Panc1 (cell line): ENCODE measurements around the gene NID1. TPM values are rescaled to one million over a fixed set of nuclear protein-coding genes. Genes with fewer than 3 reads are reported as not detected.

Experiments
- ATAC-seq: fragments of 200-7000 bp; cut with Tn5 transposase; 2 replicates; pipeline ENCODE4 v1.9.1; 2020; ENCODE audit warnings: mild to moderate bottlenecking, moderate library complexity
- BruUV-seq: library from RNA; stranded (reverse); fragments of 400-500 nt; replicated peaks from 2 replicates; lab custom pipeline; 2021; lab: Mats Ljungman, UMichigan
- CTCF ChIA-PET: fragments of 300-600 bp; sonication (Branson Sonifier 250); formaldehyde crosslinking; loops from one replicate; lab custom pipeline; 2022; ENCODE audit warnings: antibody characterized with exemption; lab: Charles Lee
- POLR2A ChIA-PET: fragments of 300-600 bp; sonication (Branson Sonifier 250); formaldehyde crosslinking; loops from one replicate; lab custom pipeline; 2022; ENCODE audit warnings: antibody characterized with exemption; lab: Charles Lee
- DNase-seq: peaks from one replicate; pipeline ENCODE4 v3.0.0-alpha.2; 2010; ENCODE audit warnings: low read depth, low spot score
- H3K27ac ChIP-seq: 2 replicates; pipeline ENCODE4 v1.5.1; 2011; ENCODE audit warnings: mild to moderate bottlenecking, low read length, inconsistent platforms
- H3K27me3 ChIP-seq: fragments of 200-500 bp; sonication (Bioruptor generic); 2 replicates; pipeline ENCODE4 v1.6.0; 2014; ENCODE audit warnings: low read length, inconsistent platforms; ENCODE audit not compliant: control insufficient read depth, insufficient read depth
- H3K36me3 ChIP-seq: fragments of 200-500 bp; sonication (Bioruptor generic); 2 replicates; pipeline ENCODE4 v1.5.1; 2014; ENCODE audit warnings: inconsistent platforms, mild to moderate bottlenecking, low read length, moderate library complexity; ENCODE audit not compliant: control insufficient read depth, insufficient read depth
- H3K4me1 ChIP-seq: 2 replicates; pipeline ENCODE4 v1.5.1; 2011; ENCODE audit warnings: inconsistent platforms, mild to moderate bottlenecking, low read length, moderate library complexity; ENCODE audit not compliant: control insufficient read depth, insufficient read depth
- H3K4me3 ChIP-seq, 2 experiments: 2 replicates each; pipeline ENCODE4 v1.5.1; 2011 to 2012; ENCODE audit warnings: low read depth in 2 of 2, low read length in 2 of 2, mild to moderate bottlenecking in 2 of 2, inconsistent platforms in 1 of 2, moderate library complexity in 1 of 2
- H3K9me3 ChIP-seq: fragments of 200-500 bp; sonication (Bioruptor generic); 2 replicates; pipeline ENCODE4 v1.5.1; 2014; ENCODE audit warnings: low read depth, mild to moderate bottlenecking, inconsistent platforms, low read length, moderate library complexity; ENCODE audit not compliant: control insufficient read depth, insufficient read depth
- POLR2AphosphoS5 ChIP-seq: IDR thresholded peaks from 2 replicates; pipeline ENCODE4 v1.6.1; 2012; ENCODE audit warnings: mild to moderate bottlenecking, low read depth, low read length, moderate library complexity
- SIN3A ChIP-seq: IDR thresholded peaks from 2 replicates; pipeline ENCODE4 v1.6.1; 2012; ENCODE audit warnings: low read depth, mild to moderate bottlenecking, low read length, moderate library complexity, borderline replicate concordance; ENCODE audit not compliant: insufficient read depth
- TCF7L2 ChIP-seq: IDR thresholded peaks from 2 replicates; pipeline ENCODE4 v1.6.1; 2011; ENCODE audit warnings: mild to moderate bottlenecking, low read depth, low read length, inconsistent platforms
- in situ Hi-C: cut with HindIII; loops from 2 replicates; pipeline ENCODE4 v1.10.0; 2016; ENCODE audit warnings: low sequenced_read_pairs, low pct_unique_long_range_greater_than_20kb
- intact Hi-C: fragments of 100-400 bp; cut with micrococcal nuclease; formaldehyde crosslinking; loops from one replicate; pipeline ENCODE4 v1.10.0; 2022; ENCODE audit not compliant: unreplicated experiment
- total RNA-seq: library from RNA; stranded (reverse); gene quantifications from one replicate; pipeline ENCODE4 v1.2.1, GENCODE V29; 2021; ENCODE audit not compliant: unreplicated experiment
- TF ChIP-seq, protein P1 (sequence below): fragments of 450-650 bp; IDR thresholded peaks from 2 replicates; pipeline ENCODE4 v1.5.1; 2017; ENCODE audit warnings: mild to moderate bottlenecking
- TF ChIP-seq, protein P2 (sequence below), 2 experiments: IDR thresholded peaks; 2 replicates each; pipeline ENCODE4 v1.6.1; 2011 to 2012; ENCODE audit warnings: low read depth in 2 of 2, control low read depth in 1 of 2, low read length in 1 of 2, mild to moderate bottlenecking in 1 of 2, moderate library complexity in 1 of 2; ENCODE audit not compliant: insufficient read depth in 1 of 2

Gene NID1
- total RNA-seq, 1 experiment from 2014 or later, result 89.3 TPM

DNA sequence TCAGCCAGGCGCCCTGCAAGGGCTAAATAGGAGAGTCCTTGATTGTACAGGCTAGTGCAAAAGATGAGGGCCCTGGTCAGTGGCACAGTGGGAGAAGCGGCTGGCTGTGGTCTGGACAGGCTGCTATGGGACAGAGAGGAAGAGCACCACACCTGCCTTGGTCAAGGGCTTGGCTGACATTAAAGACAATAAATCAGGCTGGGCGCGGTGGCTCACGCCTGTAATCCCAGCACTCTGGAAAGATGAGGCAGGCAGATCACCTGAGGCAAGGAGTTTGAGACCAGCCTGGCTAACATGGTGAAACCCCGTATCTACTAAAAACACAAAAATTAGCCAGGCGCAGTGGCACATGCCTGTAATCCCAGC lies 62.9 kb downstream of the NID1 start:
- intact Hi-C loops (no loop called here), in situ Hi-C loops (no loop called here)
- Histone ChIP-seq H3K4me1 (0 out of 2 replicates have a peak, but pooled peaks cover 2% of the 10 kb centered on the region), H3K36me3 (no peaks in the 10 kb centered on the region), H3K27ac (no peak overlapping the region), H3K4me3 (no peak overlapping the region), H3K27me3 (no peaks in the 10 kb centered on the region), H3K9me3 (no peaks in the 10 kb centered on the region)
- POLR2A ChIA-PET, result no interaction called here
- DNase-seq (no peak), ATAC-seq (no peak)
- TF ChIP-seq SIN3A, result no peak
- no peak for TF ChIP-seq POLR2AphosphoS5
- TF ChIP-seq, protein P1, sequence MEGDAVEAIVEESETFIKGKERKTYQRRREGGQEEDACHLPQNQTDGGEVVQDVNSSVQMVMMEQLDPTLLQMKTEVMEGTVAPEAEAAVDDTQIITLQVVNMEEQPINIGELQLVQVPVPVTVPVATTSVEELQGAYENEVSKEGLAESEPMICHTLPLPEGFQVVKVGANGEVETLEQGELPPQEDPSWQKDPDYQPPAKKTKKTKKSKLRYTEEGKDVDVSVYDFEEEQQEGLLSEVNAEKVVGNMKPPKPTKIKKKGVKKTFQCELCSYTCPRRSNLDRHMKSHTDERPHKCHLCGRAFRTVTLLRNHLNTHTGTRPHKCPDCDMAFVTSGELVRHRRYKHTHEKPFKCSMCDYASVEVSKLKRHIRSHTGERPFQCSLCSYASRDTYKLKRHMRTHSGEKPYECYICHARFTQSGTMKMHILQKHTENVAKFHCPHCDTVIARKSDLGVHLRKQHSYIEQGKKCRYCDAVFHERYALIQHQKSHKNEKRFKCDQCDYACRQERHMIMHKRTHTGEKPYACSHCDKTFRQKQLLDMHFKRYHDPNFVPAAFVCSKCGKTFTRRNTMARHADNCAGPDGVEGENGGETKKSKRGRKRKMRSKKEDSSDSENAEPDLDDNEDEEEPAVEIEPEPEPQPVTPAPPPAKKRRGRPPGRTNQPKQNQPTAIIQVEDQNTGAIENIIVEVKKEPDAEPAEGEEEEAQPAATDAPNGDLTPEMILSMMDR, result no peak
- no peak for TF ChIP-seq TCF7L2
- TF ChIP-seq, protein P2, sequence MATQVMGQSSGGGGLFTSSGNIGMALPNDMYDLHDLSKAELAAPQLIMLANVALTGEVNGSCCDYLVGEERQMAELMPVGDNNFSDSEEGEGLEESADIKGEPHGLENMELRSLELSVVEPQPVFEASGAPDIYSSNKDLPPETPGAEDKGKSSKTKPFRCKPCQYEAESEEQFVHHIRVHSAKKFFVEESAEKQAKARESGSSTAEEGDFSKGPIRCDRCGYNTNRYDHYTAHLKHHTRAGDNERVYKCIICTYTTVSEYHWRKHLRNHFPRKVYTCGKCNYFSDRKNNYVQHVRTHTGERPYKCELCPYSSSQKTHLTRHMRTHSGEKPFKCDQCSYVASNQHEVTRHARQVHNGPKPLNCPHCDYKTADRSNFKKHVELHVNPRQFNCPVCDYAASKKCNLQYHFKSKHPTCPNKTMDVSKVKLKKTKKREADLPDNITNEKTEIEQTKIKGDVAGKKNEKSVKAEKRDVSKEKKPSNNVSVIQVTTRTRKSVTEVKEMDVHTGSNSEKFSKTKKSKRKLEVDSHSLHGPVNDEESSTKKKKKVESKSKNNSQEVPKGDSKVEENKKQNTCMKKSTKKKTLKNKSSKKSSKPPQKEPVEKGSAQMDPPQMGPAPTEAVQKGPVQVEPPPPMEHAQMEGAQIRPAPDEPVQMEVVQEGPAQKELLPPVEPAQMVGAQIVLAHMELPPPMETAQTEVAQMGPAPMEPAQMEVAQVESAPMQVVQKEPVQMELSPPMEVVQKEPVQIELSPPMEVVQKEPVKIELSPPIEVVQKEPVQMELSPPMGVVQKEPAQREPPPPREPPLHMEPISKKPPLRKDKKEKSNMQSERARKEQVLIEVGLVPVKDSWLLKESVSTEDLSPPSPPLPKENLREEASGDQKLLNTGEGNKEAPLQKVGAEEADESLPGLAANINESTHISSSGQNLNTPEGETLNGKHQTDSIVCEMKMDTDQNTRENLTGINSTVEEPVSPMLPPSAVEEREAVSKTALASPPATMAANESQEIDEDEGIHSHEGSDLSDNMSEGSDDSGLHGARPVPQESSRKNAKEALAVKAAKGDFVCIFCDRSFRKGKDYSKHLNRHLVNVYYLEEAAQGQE (IDR thresholded peaks at IDR 0.05; ENCODE audit: insufficient read depth in 1 of 2, low read depth in 2 of 2, low read length in 1 of 2), result no peak
- BruUV-seq, result no TSS peak
- CTCF ChIA-PET, result no interaction called here

DNA sequence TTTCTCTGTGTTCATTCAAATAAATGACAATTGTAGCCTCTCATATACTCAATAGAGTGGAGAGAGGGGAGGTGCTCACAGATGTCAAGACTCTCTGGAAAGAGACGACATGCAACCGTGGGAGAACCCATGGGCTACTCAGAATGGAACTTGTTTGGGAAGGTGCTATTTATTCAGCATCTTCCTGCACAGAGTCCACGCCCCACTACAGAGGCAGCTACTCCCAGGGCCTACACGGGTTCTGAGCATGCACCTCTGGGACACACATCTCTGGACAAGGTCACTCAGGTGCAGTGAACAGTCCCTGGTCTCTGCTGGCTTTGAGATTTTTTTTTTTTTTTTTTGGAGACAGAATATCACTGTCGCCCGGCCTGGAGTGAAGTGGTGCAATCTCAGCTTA lies 64.1 kb downstream of the NID1 start:
- TF ChIP-seq, protein P2 (IDR thresholded peaks at IDR 0.05; ENCODE audit: insufficient read depth in 1 of 2, low read depth in 2 of 2, low read length in 1 of 2), result no peak
- TF ChIP-seq SIN3A, result no peak
- TF ChIP-seq TCF7L2, result no peak
- TF ChIP-seq, protein P1, result no peak
- TF ChIP-seq POLR2AphosphoS5, result no peak
- no peak for ATAC-seq
- intact Hi-C loops (no loop called here), in situ Hi-C loops (no loop called here)
- POLR2A ChIA-PET, result no interaction called here
- Histone ChIP-seq H3K27ac (no peak overlapping the region), H3K36me3 (no peaks in the 10 kb centered on the region), H3K9me3 (no peaks in the 10 kb centered on the region), H3K27me3 (no peaks in the 10 kb centered on the region), H3K4me3 (no peak overlapping the region), H3K4me1 (0 out of 2 replicates have a peak, but pooled peaks cover 2% of the 10 kb centered on the region)
- CTCF ChIA-PET, result interaction anchor here (0.6 kb wide), 1 partner anchor 144 kb away, joined by 11 read pairs; no protein-coding TSS in a partner anchor
- no peak for DNase-seq
- BruUV-seq, result no TSS peak
